GM21528 (cell line): ENCODE measurements around the gene SLC44A3.

Experiments
- ATAC-seq: cut with Tn5 transposase; IDR thresholded peaks from one replicate; pipeline ENCODE4 v1.9.1; 2021; ENCODE audit warnings: mild to moderate bottlenecking, moderate library complexity; ENCODE audit not compliant: unreplicated experiment, low FRiP score

SLC44A3 gene

DNA sequence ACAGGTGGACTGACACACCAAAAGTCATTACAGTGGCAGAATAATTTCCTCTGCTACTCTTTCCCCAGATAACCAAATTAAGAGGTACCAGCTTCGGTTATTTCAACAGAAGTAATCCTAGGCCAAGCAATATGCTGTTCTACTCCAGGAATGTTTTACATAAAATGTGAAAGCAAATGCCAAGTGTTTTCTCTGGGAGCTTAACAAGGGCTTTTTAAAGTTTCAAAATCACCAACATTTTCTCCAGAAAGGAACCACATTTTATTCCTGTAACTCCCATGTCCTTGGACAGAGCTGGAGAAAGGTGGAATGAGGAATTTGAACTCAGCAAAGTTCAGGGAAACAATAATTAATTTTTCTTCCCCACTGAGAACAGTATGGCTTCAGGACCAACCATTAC, 79.6 kb downstream of the SLC44A3 start:
- no peak for ATAC-seq

DNA sequence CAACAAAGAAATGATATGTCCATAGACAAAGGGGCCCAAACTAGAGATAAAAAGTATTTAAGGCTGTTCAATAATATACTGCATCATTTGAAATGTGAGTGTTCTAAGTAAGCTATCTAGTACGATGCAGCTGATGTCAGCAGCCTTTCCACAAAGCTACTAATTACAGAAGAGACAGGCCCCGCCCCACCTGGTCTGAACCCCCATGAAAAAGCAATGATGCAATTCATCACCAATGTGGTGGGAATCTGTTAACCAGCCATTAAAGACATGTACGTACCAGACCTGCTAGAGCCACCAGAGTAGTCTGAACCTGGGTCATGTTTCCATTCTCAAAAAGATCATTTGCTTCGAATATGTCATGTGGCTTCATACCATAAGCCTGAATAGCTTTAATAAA, 81.7 kb downstream of the SLC44A3 start:
- ATAC-seq: no peak

DNA sequence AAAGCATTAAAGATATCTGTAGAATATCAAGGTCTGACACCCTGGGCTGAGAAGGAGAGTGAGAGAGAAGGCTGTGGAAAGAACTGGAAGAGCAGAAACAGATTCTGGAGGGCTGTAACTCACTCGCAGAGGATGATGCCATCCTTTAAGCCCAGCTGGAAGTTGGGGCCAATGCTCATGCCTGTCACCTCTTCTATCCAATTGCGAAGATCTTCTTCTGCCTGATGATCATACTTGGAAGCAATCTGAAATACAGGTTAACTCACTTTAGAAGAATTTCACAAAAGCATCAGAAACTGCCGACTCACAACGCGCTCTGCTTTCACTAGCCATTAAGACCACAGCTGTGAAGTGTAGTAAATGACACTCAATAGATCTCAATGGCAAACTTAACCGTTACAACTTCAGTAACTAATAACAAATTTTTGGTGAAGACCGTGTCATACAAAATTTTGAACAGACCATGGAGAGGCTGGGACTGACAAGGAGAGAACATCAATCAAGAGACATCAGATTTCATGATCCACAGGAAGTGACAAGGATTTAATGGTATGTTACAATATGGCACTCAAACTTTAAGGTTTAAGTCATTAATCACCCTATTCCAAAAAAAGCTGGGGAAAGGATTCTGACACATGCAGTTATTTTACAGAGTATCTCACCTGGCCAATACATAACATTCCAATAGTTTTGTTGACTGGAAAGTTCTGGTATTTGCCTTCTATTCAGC, 83.3 kb downstream of the SLC44A3 start:
- no peak for ATAC-seq

DNA sequence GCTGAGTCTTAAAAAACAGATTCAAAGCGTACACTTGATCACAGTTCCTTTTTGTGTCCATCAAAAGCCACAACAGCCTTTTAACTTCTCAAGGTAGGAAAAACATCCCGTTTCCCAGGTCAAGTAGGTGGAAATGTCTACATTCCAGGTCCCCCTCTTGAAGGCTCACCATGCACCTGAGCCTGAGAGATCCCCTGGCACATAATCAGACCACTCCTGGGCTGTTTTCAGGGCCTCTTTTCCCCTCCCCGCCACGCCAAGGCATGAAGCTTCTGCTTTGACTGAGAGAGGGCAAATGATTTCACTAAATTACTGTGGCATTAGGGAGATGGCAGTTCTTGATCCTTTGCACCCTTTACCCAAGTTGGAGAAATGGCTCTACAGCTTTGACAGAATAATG, 85.0 kb downstream of the SLC44A3 start:
- no peak for ATAC-seq

DNA sequence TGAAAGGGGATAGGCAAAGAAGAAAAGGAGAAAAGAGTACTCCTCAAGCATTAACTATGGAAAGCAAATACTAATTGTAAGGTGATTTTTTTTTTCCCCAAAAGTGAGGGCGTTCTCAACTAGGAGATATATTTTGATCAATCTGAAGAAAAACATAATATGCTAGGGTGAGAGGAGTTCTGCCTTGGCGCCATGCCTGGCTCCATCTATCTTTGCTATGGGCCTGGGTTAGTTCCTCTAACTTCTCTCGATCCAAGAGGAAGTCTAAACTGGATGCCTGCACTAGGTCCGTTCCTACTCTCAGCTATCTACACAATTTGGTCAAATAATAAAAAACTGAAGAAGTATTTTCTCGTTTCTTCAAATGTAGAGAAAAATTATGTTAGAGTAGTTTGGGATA, 86.2 kb downstream of the SLC44A3 start:
- no peak for ATAC-seq

DNA sequence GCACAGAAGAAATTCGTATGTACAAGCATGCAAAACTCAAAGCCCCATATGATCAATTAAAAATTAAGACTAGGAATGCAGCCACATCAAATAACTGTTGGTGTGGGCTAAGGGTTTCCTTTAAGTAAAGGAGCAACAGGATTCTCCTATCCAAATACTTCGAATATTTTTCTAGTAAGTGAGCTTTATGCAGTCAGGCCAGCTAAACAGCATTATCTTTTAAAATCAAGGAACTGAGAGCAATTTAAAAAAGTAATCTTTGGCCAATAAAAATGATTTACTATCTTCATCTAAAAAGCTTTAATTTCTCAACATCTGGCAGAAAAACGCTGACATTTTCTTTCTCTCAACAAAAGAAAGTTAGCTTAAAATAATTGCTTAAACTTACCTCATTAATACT, 87.0 kb downstream of the SLC44A3 start:
- ATAC-seq: no peak

DNA sequence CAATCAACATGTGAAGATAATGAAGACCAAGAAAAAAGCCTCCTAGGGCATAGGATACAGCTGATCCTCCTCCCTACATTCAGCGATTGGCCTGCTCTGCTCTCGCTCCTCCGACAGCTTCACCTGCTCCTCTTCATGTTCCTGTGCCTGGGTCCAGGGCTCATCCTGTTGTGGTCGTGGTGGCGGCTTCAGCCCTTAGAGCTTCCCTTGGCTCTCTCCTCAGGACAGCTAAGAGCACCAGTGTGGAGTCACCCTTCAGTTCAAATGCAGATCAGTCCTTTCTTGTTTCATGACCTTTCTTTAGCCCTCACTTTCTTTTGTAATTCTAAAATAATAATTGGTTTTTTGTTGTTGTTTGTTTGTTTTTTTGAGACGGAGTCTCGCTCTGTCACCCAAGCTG, 88.0 kb downstream of the SLC44A3 start:
- ATAC-seq: no peak

DNA sequence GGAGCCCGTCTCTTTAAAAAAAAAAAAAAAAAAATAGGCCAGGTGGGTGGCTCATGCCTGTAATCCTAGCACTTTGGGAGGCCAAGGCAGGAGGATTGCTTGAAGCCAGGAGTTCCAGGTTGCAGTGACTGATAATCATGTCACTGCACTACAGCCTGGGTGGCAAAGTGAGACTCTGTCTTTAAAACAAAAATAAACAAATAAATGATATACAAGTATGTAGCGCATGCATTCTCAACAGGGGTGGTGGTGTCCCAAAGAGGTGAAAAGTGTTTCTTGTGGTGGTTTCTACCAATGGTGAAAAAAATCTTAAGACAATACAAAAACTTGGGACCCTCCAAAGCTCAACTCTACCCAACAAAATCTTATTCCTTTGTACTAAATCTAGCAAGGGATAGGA, 88.8 kb downstream of the SLC44A3 start:
- ATAC-seq: no peak

DNA sequence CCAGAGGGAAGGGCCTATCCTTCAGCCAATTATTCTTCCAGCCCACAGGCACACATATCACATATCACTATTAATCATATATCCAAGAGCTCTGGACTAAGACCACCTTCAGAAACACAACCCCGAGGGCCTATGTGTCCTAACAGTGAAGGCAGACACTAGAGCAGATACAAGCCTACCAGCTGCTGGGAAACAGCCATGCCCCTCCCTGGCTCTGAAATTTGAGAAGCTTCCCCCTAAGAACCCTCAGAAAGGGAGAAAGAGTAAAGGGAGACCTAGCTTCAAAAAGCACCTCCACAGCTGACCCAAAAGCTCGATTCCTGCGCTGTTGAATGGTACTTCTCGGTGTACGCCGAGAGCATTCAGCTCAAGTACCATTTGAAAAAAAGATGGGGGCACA, 89.3 kb downstream of the SLC44A3 start:
- no peak for ATAC-seq

DNA sequence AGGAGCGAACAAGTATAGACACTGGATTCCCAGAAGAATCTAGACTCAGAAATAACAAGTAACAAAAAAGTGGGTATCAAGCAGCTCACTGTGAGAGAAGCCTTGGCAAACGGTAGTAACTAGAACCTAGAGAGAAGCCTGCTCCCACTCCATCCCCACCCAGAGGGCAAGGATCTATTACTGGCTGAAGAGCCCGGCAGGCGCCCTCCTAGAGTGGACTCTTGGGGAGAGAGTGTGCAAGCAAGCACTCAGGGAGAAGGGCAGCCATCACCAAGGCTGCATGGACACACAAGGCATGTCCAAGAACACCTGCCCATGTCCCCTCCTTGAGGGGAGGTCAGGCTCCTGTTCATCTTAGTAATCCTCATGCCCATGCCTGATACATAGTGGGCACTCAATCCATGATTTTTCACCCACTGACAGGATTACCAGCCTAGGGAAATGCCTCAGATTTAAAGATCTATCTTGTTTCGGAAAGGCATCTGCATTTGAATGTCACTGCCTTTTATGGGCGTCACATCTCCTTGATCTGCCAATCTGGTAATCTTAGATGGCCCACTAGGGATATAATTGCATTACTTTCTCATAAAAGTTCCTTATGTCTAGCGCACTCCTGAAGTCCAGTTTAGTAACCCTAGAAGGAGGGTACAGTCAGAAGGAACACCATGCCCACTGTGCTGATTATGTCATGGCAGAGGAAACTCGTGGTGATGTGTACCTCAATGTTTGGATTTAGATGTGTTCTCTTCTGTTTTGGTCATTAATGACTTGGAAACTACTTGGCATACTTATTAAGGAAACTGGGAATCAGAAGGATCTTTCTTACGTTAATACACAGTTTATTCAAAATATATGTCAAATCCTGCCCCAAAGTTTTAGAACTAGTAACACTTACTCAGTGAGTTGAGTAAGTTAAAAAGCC, 92.4 kb downstream of the SLC44A3 start:
- ATAC-seq: no peak

DNA sequence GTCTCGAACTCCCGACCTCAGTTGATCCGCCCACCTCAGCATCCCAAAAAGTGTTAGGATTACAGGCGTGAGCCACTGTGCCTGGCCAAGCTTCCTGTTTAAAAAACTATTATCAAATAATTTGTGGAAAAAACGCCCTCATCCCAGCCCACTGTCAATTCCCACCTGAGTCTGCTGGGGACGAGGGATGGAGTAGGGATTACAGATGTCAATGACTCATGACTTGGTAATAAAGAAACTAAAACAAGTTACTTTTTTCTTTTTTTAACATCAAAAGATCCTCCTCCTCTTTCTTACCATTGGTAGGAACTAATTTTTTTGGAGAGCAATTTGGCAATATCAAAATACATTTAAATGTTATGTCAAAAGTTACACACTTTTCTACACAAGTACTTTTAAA, 97.1 kb downstream of the SLC44A3 start:
- no peak for ATAC-seq

DNA sequence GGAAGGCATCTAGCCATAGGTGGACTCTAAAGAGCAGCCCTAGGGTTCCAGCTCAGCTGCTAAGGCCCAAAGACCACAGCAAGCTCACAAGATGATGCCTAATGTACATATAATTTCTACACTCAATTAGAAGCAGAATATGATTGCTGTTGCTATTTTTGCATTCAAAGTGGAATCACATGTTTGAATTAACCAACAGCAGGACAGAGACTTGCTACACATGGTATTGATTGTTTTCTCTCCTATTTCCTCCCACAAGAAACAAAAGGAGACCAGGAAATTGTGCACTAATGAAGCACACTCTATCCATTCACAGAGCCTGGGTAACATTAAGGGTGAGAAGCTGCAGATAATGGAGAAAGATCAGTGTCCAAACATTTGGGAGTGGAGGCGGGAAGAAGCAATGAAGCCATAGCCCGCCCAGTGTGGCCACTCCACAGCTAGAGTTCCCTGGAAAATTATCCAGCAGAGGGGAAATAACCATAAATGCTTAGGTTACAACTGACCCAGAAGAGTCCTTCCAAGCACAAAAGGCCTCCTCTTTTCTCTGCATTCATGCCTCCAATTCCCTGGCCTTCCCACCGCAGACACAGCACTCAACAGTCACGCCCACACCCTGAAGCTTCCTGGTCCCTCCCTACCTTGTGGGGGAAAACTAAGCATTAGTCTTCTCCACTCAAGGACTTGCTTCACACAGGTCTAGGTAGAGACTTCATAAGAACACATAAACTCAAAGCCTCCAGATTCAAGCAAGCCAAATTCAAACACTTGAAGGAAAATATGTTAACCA, 99.3 kb downstream of the SLC44A3 start:
- ATAC-seq: no peak

DNA sequence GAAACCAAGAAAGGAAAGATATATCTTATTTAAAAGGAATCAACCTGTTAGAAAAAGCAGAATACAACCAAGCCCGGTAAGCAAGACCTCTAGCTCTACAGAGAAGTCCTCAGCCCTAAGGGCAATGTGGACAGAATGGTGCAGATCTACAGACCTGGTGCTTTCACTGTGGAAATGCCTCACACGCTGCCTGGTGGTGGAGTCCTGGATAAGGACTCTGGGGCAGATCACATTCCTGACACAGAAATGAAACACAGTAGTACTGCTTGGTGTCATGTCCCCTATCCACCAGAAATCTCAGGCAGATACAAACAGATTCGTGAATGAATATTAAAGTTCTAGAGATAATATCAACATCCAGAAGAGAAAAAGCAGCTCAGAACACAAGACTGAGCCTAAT, 99.9 kb downstream of the SLC44A3 start:
- no peak for ATAC-seq

DNA sequence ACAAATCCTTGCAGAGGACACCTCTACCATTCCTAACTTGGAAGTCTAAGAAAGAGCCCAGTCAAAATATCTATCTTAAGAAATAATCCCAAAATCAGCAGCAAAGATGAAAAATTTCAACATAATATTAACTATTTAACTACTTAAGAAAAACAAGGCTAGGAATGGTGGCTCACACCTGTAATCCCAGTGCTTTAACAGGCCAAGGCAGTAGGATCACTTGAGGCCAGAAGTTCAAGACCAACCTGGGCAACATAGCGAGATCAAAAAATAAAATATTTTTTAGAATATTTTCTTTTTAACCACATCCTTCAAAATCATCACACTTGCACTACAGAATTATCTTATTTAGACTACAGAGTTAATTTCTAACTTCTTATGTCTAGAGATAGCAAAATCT, 101.8 kb downstream of the SLC44A3 start:
- no peak for ATAC-seq

DNA sequence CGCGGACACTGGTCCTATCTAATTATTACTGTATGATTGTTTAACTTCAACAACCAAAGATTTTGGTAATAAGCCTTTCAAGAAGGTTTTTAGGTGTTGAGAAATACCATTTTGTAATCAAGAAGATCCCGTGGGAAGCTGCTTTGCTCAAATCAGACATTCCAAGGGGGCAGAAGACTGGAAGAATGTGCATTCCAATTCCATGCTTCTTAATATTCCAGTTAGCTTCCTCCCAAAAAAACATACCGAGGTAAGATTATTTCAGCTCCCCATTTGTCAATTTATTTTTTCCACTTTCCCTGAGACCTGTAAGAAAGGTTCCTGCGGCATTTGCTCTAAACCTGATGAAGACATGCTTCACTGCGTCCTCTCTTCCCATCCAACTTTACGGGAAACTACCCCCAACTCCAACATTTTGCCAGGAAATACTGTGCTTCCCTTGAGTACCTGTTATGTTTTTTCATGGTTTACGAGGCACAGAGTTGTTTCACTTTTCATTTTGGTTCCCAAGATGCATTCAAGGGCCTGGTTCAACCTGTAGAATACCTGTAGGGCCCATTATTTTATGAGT, 102.7 kb downstream of the SLC44A3 start:
- ATAC-seq: no peak

DNA sequence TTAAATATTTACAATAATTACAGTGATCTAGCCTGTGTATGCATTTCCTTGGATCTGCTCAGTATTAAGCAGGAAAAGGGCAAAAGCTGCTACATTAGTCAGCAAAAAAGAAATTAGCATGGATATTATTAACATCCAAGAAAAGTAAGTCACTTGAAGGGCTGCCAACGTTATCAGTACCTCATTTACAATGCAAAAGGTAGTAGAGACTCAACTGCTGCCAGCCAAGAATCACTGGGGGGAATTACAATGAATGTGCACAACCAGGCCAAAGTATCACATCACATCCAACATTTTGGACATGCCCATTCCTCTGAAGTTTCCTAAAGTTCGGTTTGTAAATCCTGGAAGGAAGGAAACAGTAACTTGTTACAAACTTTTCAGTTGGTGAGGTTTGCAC, 104.8 kb downstream of the SLC44A3 start:
- no peak for ATAC-seq

DNA sequence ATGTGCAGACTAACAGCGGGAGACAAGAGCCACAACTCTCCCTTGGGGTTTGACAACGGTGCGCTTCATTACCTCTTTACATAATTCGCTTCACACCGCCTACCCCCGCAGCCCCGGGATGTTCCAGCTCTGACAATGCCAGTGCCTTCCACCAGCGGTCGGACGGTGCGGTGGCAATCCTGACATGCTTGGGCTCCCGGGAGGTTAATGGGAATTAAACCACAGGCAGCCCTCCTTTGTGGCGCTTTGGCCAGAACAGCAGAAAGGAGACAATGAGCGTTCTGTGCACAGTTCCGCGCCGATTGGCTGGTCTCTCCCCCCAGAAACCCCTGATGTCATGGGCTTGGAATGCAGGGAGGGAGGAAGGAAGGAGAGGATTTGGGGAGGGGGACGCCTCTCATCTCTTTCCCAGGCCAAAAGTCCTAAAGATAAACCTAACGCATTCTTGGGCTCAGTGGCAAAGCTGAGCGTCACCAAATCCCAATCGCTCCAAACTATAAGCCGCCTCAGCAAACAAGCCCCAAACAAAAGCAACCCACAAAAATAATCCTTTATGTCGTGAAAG, 105.5 kb downstream of the SLC44A3 start:
- no peak for ATAC-seq

DNA sequence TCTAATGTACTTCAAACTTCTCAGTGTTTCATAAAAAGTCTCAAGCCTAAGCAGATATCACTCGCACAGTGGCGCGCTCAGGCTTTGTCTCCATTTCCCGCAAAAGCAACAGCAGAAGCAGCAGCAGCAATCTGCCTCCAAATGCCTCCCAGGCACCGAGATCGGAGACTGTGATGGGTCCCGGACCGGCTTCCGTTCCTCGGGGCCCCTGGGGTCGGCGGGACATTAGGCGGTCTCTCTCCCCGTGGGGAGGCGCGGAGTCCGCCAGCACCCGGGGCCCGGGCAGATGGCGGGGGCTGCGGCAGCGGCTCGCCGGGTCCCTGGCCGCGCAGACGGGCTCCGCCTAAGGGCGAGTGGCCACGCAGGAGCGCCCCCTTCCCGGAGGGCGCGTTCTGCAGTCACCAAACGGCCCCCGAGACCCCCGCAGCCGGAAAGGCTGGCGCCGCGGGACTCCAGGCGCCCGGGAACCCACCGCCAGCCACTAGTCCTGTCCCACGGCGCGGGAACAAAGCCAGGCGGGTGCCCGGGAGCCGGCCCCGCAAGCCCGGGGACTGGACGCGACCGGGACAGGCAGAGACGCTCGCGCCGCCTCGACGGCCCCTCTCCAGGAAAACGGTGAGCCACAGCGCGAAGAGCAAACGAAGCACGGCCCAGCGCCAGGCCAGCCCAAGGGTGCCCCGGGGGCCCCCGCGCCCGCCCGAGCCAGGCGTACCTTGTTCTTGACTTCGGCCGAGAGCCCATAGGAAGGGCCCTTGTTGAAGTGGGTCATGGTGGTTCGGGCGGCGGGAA, 106.2 kb downstream of the SLC44A3 start:
- ATAC-seq: peak; percentile 23

DNA sequence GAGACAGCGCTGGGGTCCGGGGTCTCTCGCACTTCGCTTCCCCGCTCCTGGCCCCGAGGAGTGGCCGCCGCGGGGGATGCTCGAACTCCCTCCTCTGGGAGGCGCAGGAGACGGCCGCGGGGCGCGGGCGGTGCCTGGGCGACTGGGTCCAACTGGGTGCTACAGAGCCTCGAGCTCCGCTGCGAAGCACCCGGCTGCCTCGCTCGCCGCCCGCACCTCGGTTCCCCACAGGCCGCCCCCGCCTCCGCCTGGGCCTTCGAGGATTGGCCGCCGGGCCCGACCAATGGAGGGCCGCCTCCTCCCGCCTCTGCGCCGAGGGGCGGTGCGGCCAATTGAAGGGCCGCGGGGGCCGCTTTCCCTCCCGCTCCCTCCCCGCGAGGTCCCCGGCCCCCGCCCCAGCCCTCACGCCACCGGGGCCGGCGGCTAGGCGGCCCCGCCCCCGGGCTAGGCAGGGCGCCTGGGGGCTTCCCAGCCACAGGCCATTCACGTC, 106.8 kb downstream of the SLC44A3 start, which contains the start of gene CNN3:
TSS of gene CNN3 (minus strand) at position 196 of the 490 bp plus-strand sequence. CDS start 216 bp downstream, outside the sequence.
- peak; percentile 77 for ATAC-seq
